OCI-LY7 (cell line): ENCODE measurements around the gene ALLC. TPM values are rescaled to one million over a fixed set of nuclear protein-coding genes. Genes with fewer than 3 reads are reported as not detected.

Experiments
- BruUV-seq: library from RNA; stranded (reverse); fragments of 400-500 nt; replicated peaks from 2 replicates; lab custom pipeline; 2021; lab: Mats Ljungman, UMichigan
- CTCF ChIA-PET: fragments of 300-600 bp; sonication (Branson Sonifier 250); formaldehyde crosslinking; loops from one replicate; lab custom pipeline; 2022; ENCODE audit warnings: antibody characterized with exemption; ENCODE audit not compliant: unreplicated experiment; lab: Charles Lee
- POLR2A ChIA-PET: fragments of 300-600 bp; sonication (Branson Sonifier 250); formaldehyde crosslinking; loops from one replicate; lab custom pipeline; 2022; ENCODE audit warnings: antibody characterized with exemption; lab: Charles Lee
- DNase-seq: peaks from one replicate; pipeline ENCODE4 v3.0.0-alpha.2; 2015; ENCODE audit warnings: low spot score
- H2AFZ ChIP-seq: fragments of 200-600 bp; sonication (generic), shearing (Covaris generic); 2 replicates; pipeline ENCODE4 v1.6.1; 2014; ENCODE audit warnings: mild to moderate bottlenecking, antibody characterized with exemption, low read length, moderate library complexity
- H3K27ac ChIP-seq: fragments of 200-600 bp; sonication (generic); 2 replicates; pipeline ENCODE4 v1.5.1; 2014; ENCODE audit warnings: mixed run types, low read depth, mild to moderate bottlenecking, moderate library complexity, low read length, inconsistent platforms; ENCODE audit not compliant: poor library complexity, severe bottlenecking
- H3K36me3 ChIP-seq: fragments of 200-600 bp; sonication (generic); 2 replicates; pipeline ENCODE4 v1.6.1; 2014; ENCODE audit warnings: mild to moderate bottlenecking, antibody characterized with exemption, low read length, moderate library complexity, mixed read lengths; ENCODE audit not compliant: insufficient read depth
- H3K4me1 ChIP-seq: fragments of 200-600 bp; sonication (generic); 2 replicates; pipeline ENCODE4 v1.5.1; 2014; ENCODE audit warnings: mild to moderate bottlenecking, low read length; ENCODE audit not compliant: insufficient read depth, poor library complexity, severe bottlenecking
- H3K4me2 ChIP-seq: fragments of 200-600 bp; sonication (generic); 2 replicates; pipeline ENCODE4 v1.6.1; 2014; ENCODE audit warnings: mild to moderate bottlenecking, low read length
- H3K4me3 ChIP-seq: fragments of 200-600 bp; sonication (generic); 2 replicates; pipeline ENCODE4 v1.5.1; 2014; ENCODE audit warnings: mild to moderate bottlenecking, low read depth, low read length; ENCODE audit not compliant: poor library complexity, severe bottlenecking
- H3K79me2 ChIP-seq: fragments of 200-600 bp; sonication (generic); 2 replicates; pipeline ENCODE4 v1.6.1; 2016; ENCODE audit warnings: low read depth, mild to moderate bottlenecking, low read length, moderate library complexity, mixed read lengths; ENCODE audit not compliant: insufficient read depth
- H3K9me2 ChIP-seq: fragments of 200-600 bp; sonication (generic); 2 replicates; pipeline ENCODE4 v1.6.1; 2016; ENCODE audit warnings: mild to moderate bottlenecking, low read length, mixed read lengths; ENCODE audit not compliant: insufficient read depth
- H3K9me3 ChIP-seq: fragments of 200-600 bp; sonication (generic); 2 replicates; pipeline ENCODE4 v1.6.1; 2014; ENCODE audit warnings: mild to moderate bottlenecking, mixed run types, low read length, mixed read lengths
- H4K20me1 ChIP-seq: fragments of 200-600 bp; sonication (generic); 2 replicates; pipeline ENCODE4 v1.6.1; 2014; ENCODE audit warnings: mild to moderate bottlenecking, antibody characterized with exemption, low read length, moderate library complexity, mixed read lengths; ENCODE audit not compliant: insufficient read depth
- CTCF ChIP-seq: fragments of 200-600 bp; sonication (generic); conservative IDR thresholded peaks from 2 replicates; pipeline ENCODE4 v1.5.1; 2014; ENCODE audit warnings: mild to moderate bottlenecking, antibody characterized with exemption, low read length, moderate library complexity, mixed read lengths
- EZH2phosphoT487 ChIP-seq: fragments of 200-600 bp; sonication (generic); IDR thresholded peaks from 2 replicates; pipeline ENCODE4 v1.6.1; 2018; ENCODE audit warnings: low read depth, borderline replicate concordance, mild to moderate bottlenecking, mixed run types, antibody characterized with exemption, low read length, moderate library complexity, mixed read lengths
- intact Hi-C: fragments of 100-400 bp; cut with micrococcal nuclease; formaldehyde crosslinking; loops from one replicate; pipeline ENCODE4 v1.10.0; 2022; ENCODE audit not compliant: unreplicated experiment
- small RNA-seq: library from RNA; depleted of rRNA; stranded (forward); fragments of <200 nt; gene quantifications from one replicate; pipeline ENCODE3, GENCODE V24; 2014
- total RNA-seq, 2 experiments: library from RNA; depleted of rRNA in 1 of 2; stranded (reverse); fragments of >200 nt in 1 of 2; shearing (Covaris generic) in 1 of 2; gene quantifications; 2 replicates each; pipeline ENCODE4 v1.2.3, GENCODE V29; 2014 to 2022

Gene ALLC
- total RNA-seq, 2 experiments from 2014 or later = not detected

GRCh38 chr2:3751251-3751650 is 93.3 kb downstream of the ALLC start:
- BruUV-seq = no TSS peak
- no peak for DNase-seq

GRCh38 chr2:3751806-3752205 is 93.8 kb downstream of the ALLC start:
- Histone ChIP-seq H3K27ac (no peak overlapping the region), H3K79me2 (no peaks in the 10 kb centered on the region), H2AFZ (no peak overlapping the region), H4K20me1 (no peaks in the 10 kb centered on the region), H3K4me2 (no peak overlapping the region), H3K36me3 (no peaks in the 10 kb centered on the region), H3K4me3 (no peak overlapping the region), H3K9me2 (no peaks in the 10 kb centered on the region), H3K4me1 (no peaks in the 10 kb centered on the region), H3K9me3 (no peaks in the 10 kb centered on the region)
- POLR2A ChIA-PET = no interaction called here
- TF ChIP-seq CTCF = no peak
- TF ChIP-seq EZH2phosphoT487 = no peak
- BruUV-seq = no TSS peak
- intact Hi-C loops = no loop called here
- DNase-seq = no peak
- CTCF ChIA-PET = interaction anchor here (0.6 kb wide), 1 partner anchor 139 kb away, joined by 3 read pairs; no protein-coding TSS in a partner anchor

More at GRCh38 chr2:3751251-3751650, 93.3 kb downstream of the ALLC start:
- Histone ChIP-seq H3K79me2 (no peaks in the 10 kb centered on the region), H3K4me2 (no peak overlapping the region), H3K36me3 (no peaks in the 10 kb centered on the region), H3K4me3 (no peak overlapping the region), H2AFZ (no peak overlapping the region), H3K9me2 (no peaks in the 10 kb centered on the region), H3K9me3 (no peaks in the 10 kb centered on the region), H3K27ac (no peak overlapping the region), H3K4me1 (no peaks in the 10 kb centered on the region), H4K20me1 (no peaks in the 10 kb centered on the region)
- ChIA-PET CTCF (no interaction called here), POLR2A (no interaction called here)
- intact Hi-C loops = no loop called here
- TF ChIP-seq CTCF (no peak), EZH2phosphoT487 (no peak)

Small RNAs within 50 kb of the gene (small RNA-seq; reads per million reads assigned to genes)
- not detected for gene TMSB4XP2

Other genes starting within 250 kb of the ALLC start
- 19.2 and 20.0 TPM in 2 replicates for gene ADI1, start 138.7 kb upstream of the ALLC start, total RNA-seq (2014; rRNA removed; shearing (Covaris generic))
- gene ADI1, start 138.7 kb upstream of the ALLC start, total RNA-seq (2022) = 22.1 and 26.2 TPM in 2 replicates
- gene RNASEH1, start 99.9 kb upstream of the ALLC start, total RNA-seq (2014; rRNA removed; shearing (Covaris generic)) = 34.7 and 35.7 TPM in 2 replicates
- 41.9 and 48.2 TPM in 2 replicates for gene RNASEH1, start 99.9 kb upstream of the ALLC start, total RNA-seq (2022)
- 2,658 and 2,982 TPM in 2 replicates for gene RPS7, start 82.9 kb upstream of the ALLC start, total RNA-seq (2014; rRNA removed; shearing (Covaris generic))
- 2,524 and 2,654 TPM in 2 replicates for gene RPS7, start 82.9 kb upstream of the ALLC start, total RNA-seq (2022)
- gene COLEC11, start 63.1 kb upstream of the ALLC start, total RNA-seq (2014; rRNA removed; shearing (Covaris generic)) = not detected in 2 replicates
- 1.1 and 1.7 TPM in 2 replicates for gene COLEC11, start 63.1 kb upstream of the ALLC start, total RNA-seq (2022)
- gene DCDC2C, start 45.4 kb downstream of the ALLC start, total RNA-seq (2014; rRNA removed; shearing (Covaris generic)) = not detected in 2 replicates
- not detected in 2 replicates for gene DCDC2C, start 45.4 kb downstream of the ALLC start, total RNA-seq (2022)